GM23248 (cell line): Measurements from ENCODE around the gene BTN2A1.

ENCODE experiments used
- EZH2 ChIP-seq: fragments of 200-600 bp; sonication (generic); IDR thresholded peaks from 2 replicates; pipeline ENCODE4 v1.6.1; 2018; ENCODE audit warnings: antibody characterized with exemption, mild to moderate bottlenecking; ENCODE audit not compliant: insufficient read depth, poor library complexity, severe bottlenecking
- EZH2phosphoT487 ChIP-seq: fragments of 200-600 bp; sonication (generic); IDR thresholded peaks from 2 replicates; pipeline ENCODE4 v1.6.1; 2018; ENCODE audit warnings: antibody characterized with exemption, moderate library complexity, mild to moderate bottlenecking, low read depth; ENCODE audit not compliant: insufficient read depth

GRCh38 chr6:26414281-26414680 is 43.5 kb upstream of the BTN2A1 start:
- no peak for TF ChIP-seq EZH2
- TF ChIP-seq EZH2phosphoT487: no peak
